KMS-11 (cell line): ENCODE data around the gene MRPL18.
A peak's percentile ranks its signal among the peaks of the same experiment; 100 is the strongest.

Experiments used
- H2AFZ ChIP-seq: fragments of 200-600 bp; sonication (generic); 2 replicates; pipeline ENCODE4 v1.6.1; 2016; ENCODE audit warnings: antibody characterized with exemption, mixed run types, low read depth
- H3K27ac ChIP-seq: fragments of 200-600 bp; sonication (generic); 2 replicates; pipeline ENCODE4 v1.6.1; 2016; ENCODE audit warnings: mild to moderate bottlenecking, mixed run types
- H3K27me3 ChIP-seq: fragments of 200-600 bp; sonication (generic); 2 replicates; pipeline ENCODE4 v1.6.1; 2017; ENCODE audit warnings: mild to moderate bottlenecking, low read depth, mixed run types, moderate library complexity; ENCODE audit not compliant: insufficient read depth
- H3K36me3 ChIP-seq: fragments of 200-600 bp; sonication (generic); 2 replicates; pipeline ENCODE4 v1.6.1; 2017; ENCODE audit warnings: mild to moderate bottlenecking, mixed run types; ENCODE audit not compliant: insufficient read depth
- H3K4me1 ChIP-seq: fragments of 200-600 bp; sonication (generic); 2 replicates; pipeline ENCODE4 v1.6.1; 2016; ENCODE audit warnings: mild to moderate bottlenecking, low read depth, mixed run types; ENCODE audit not compliant: poor library complexity, severe bottlenecking
- H3K4me2 ChIP-seq: fragments of 200-600 bp; sonication (generic); 2 replicates; pipeline ENCODE4 v1.7.0; 2016; ENCODE audit warnings: mild to moderate bottlenecking, mixed run types
- H3K4me3 ChIP-seq: fragments of 200-600 bp; sonication (generic); IDR thresholded peaks from 2 replicates; pipeline ENCODE4 v1.6.1; 2017; ENCODE audit warnings: low read depth, low read length, mixed read lengths; ENCODE audit not compliant: insufficient read depth
- H3K79me2 ChIP-seq: fragments of 200-600 bp; sonication (generic); 2 replicates; pipeline ENCODE4 v1.6.1; 2016; ENCODE audit warnings: low read depth, mixed run types; ENCODE audit not compliant: insufficient read depth
- H3K9ac ChIP-seq: fragments of 200-600 bp; sonication (generic); 2 replicates; pipeline ENCODE4 v1.6.1; 2016; ENCODE audit warnings: mild to moderate bottlenecking, mixed run types
- H4K20me1 ChIP-seq: fragments of 200-600 bp; sonication (generic); 2 replicates; pipeline ENCODE4 v1.6.1; 2016; ENCODE audit warnings: mild to moderate bottlenecking, mixed run types; ENCODE audit not compliant: insufficient read depth
- TF ChIP-seq, protein P1 (sequence below): fragments of 200-600 bp; sonication (generic); conservative IDR thresholded peaks from 2 replicates; pipeline ENCODE4 v1.6.1; 2017; ENCODE audit warnings: low read depth, mild to moderate bottlenecking, antibody characterized with exemption, low read length, moderate library complexity, mixed read lengths

Gene MRPL18

DNA sequence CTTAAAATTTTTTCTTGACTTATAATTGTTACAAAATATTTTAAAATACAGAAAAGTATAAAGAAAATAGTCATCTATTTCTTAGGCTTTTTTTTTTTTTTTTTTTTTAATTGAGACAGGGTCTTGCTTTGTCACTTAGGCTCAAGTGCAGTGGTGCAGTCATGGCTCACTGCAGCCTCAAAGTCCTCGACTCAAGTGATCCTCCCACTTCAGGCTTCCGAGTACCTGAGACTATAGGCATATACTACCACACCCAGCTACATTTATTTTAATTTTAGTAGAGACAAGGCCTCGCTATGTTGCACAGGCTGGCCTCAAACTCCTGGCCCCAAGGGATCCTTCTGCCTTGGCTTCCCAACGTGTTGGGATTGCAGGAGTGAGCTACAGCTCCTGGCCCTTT is 33.8 kb upstream of the MRPL18 start:
- no peak overlapping the region for H3K4me2 ChIP-seq
- no peak overlapping the region for H3K4me3 ChIP-seq
- 0 out of 2 replicates have a peak, but pooled peaks cover 3% of the 10 kb centered on the region for H4K20me1 ChIP-seq
- H3K27ac ChIP-seq: no peak overlapping the region
- TF ChIP-seq, protein P1, sequence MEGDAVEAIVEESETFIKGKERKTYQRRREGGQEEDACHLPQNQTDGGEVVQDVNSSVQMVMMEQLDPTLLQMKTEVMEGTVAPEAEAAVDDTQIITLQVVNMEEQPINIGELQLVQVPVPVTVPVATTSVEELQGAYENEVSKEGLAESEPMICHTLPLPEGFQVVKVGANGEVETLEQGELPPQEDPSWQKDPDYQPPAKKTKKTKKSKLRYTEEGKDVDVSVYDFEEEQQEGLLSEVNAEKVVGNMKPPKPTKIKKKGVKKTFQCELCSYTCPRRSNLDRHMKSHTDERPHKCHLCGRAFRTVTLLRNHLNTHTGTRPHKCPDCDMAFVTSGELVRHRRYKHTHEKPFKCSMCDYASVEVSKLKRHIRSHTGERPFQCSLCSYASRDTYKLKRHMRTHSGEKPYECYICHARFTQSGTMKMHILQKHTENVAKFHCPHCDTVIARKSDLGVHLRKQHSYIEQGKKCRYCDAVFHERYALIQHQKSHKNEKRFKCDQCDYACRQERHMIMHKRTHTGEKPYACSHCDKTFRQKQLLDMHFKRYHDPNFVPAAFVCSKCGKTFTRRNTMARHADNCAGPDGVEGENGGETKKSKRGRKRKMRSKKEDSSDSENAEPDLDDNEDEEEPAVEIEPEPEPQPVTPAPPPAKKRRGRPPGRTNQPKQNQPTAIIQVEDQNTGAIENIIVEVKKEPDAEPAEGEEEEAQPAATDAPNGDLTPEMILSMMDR: no peak
- no peak overlapping the region for H2AFZ ChIP-seq
- no peaks in the 10 kb centered on the region for H3K27me3 ChIP-seq
- no peaks in the 10 kb centered on the region for H3K79me2 ChIP-seq
- H3K9ac ChIP-seq: no peak overlapping the region
- peaks cover 13% of the 10 kb centered on the region for H3K4me1 ChIP-seq
- H3K36me3 ChIP-seq: no peaks in the 10 kb centered on the region

DNA sequence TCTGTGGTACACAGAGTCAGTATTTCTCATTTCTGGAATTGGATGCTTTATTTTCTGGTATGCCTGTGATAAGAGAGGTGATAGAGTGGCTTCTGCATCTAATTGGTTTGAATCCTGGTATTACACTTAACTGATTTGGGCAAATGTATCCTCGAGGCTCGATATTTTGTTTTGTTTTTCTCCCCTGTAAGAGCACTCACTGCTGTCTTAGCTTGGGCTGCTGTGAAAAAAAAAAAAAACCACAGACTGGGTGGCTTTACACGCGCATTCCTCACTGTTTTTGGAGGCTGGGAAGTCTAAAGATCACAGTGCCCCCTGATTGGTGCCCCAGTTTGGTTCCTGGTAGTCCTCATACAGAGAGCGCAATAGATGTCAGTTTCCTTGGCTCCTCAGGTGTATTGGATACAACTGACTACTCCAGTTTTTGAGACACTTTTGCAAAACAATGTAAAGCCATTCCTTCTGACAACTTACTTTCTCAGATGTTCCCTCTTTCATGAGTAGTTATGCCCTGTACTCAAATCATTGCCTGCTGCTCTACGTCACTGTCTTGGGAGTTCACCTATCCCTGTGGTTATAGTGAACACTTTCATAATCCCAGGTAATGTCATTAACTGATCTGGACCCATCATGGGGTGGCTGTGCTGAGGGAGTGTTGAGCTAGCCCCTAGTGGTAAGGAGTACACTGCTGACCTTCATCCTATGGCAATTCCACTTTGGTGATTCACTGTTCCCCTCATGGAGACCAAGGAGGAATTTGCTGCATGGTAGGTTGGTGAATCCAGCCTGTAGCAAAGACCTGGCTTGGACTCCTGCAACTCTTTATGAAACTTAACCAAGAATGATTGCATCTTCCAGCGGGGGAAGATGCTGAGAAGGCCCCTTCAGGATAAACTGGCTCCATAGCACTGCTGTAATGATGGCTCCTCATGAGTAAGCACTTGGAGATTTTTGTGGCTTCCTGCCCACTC is 32.0 kb upstream of the MRPL18 start:
- TF ChIP-seq, protein P1: no peak
- Histone ChIP-seq H3K36me3 (no peaks in the 10 kb centered on the region), H3K79me2 (no peaks in the 10 kb centered on the region), H3K4me2 (no peak overlapping the region), H3K27ac (no peak overlapping the region), H3K4me1 (peaks cover 13% of the 10 kb centered on the region), H3K9ac (no peak overlapping the region), H3K4me3 (no peak overlapping the region), H2AFZ (no peak overlapping the region), H3K27me3 (no peaks in the 10 kb centered on the region), H4K20me1 (no peaks in the 10 kb centered on the region)

DNA sequence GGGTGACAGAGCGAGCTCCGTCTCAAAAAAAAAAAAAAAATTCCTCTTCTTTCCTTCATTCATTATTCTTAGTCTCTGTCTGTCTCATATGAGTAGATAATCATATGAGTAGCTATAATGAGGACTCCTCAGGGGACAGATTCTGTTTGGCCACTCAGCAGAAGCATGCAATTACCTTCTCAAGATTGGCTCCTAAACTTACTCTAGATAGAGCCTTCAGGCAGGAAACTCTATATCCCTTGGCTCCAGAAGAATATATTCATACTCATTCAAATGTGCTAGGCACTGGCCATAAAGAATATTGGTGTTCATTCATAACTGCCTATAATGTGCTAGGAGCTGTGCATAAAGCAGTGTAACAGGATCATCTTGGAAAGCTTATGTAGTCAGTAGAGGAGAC is 30.6 kb upstream of the MRPL18 start:
- no peaks in the 10 kb centered on the region for H4K20me1 ChIP-seq
- H3K9ac ChIP-seq: no peak overlapping the region
- H3K79me2 ChIP-seq: no peaks in the 10 kb centered on the region
- H3K4me1 ChIP-seq: peaks cover 13% of the 10 kb centered on the region
- H2AFZ ChIP-seq: no peak overlapping the region
- H3K27ac ChIP-seq: no peak overlapping the region
- TF ChIP-seq, protein P1: no peak
- no peak overlapping the region for H3K4me2 ChIP-seq
- H3K27me3 ChIP-seq: no peaks in the 10 kb centered on the region
- no peaks in the 10 kb centered on the region for H3K36me3 ChIP-seq
- H3K4me3 ChIP-seq: no peak overlapping the region

DNA sequence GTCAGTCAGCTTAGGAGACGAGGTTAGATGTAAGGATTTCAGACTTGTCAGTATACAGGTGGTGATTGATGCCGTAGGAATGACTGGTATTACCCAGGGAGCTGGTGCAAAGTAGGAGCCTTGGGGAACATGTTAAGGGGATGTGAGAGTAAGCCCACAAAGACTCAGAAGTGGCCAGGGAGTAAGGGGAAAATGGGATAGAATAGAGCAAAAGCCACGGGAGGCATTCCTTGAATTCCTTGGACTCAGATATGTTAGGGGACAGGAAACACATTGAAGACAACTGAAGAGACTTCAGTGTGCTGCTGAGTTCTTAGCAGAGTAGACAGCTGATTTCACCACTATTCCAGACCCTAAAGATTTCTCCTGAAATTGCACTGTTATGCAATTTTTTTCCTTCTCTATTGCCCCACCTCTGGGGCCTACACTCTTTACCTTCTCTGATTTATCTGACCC is 29.6 kb upstream of the MRPL18 start:
- peak overlapping the region; percentile 82; the same call in 1 of the 2 replicates for H3K27ac ChIP-seq
- H3K4me2 ChIP-seq: peak overlapping the region; percentile 88
- TF ChIP-seq, protein P1: no peak
- peaks cover 13% of the 10 kb centered on the region for H3K4me1 ChIP-seq
- H4K20me1 ChIP-seq: no peaks in the 10 kb centered on the region
- no peaks in the 10 kb centered on the region for H3K27me3 ChIP-seq
- H2AFZ ChIP-seq: no peak overlapping the region
- H3K79me2 ChIP-seq: no peaks in the 10 kb centered on the region
- H3K36me3 ChIP-seq: no peaks in the 10 kb centered on the region
- H3K9ac ChIP-seq: no peak overlapping the region
- no peak overlapping the region for H3K4me3 ChIP-seq
